Neural cell (in vitro differentiated cells): Measurements from ENCODE around the gene EML4. TPM values are rescaled to one million over a fixed set of nuclear protein-coding genes. Genes with fewer than 3 reads are reported as not detected.

ENCODE experiments used
- H2AFZ ChIP-seq: fragments of 200-600, 300-800 bp; sonication (generic), shearing (Covaris generic); 2 replicates; pipeline ENCODE4 v1.6.0; 2014; ENCODE audit warnings: low read depth, mild to moderate bottlenecking, antibody characterized with exemption, low read length, moderate library complexity
- H3F3A ChIP-seq: fragments of 200-600 bp; shearing (Covaris generic); 2 replicates; pipeline ENCODE4 v1.6.1; 2016; ENCODE audit warnings: mild to moderate bottlenecking, moderate library complexity, mixed read lengths, antibody characterized with exemption, low read length; ENCODE audit not compliant: insufficient read depth, poor library complexity, severe bottlenecking
- H3K27ac ChIP-seq: fragments of 200-600, 300-800 bp; sonication (generic), shearing (Covaris generic); 2 replicates; pipeline ENCODE4 v1.5.1; 2014; ENCODE audit warnings: mild to moderate bottlenecking, low read length, moderate library complexity
- H3K27me3 ChIP-seq: fragments of 300-800, 200-600 bp; sonication (generic), shearing (Covaris generic); 2 replicates; pipeline ENCODE4 v1.6.0; 2014; ENCODE audit warnings: mild to moderate bottlenecking, low read depth, low read length, moderate library complexity; ENCODE audit not compliant: insufficient read depth
- H3K36me3 ChIP-seq: fragments of 300-800, 200-600 bp; sonication (generic), shearing (Covaris generic); 2 replicates; pipeline ENCODE4 v1.5.1; 2014; ENCODE audit warnings: mild to moderate bottlenecking, antibody characterized with exemption, low read length, moderate library complexity; ENCODE audit not compliant: insufficient read depth
- H3K4me2 ChIP-seq: fragments of 300-800, 200-600 bp; sonication (generic), shearing (Covaris generic); 2 replicates; pipeline ENCODE4 v1.6.0; 2014; ENCODE audit warnings: mild to moderate bottlenecking, low read length
- H3K4me3 ChIP-seq: fragments of 300-800, 200-600 bp; sonication (generic), shearing (Covaris generic); 2 replicates; pipeline ENCODE4 v1.5.1; 2014; ENCODE audit warnings: mild to moderate bottlenecking, low read length, moderate library complexity
- H3K79me2 ChIP-seq: fragments of 200-600 bp; shearing (Covaris generic); replicated peaks from 2 replicates; pipeline ENCODE4 v1.6.0; 2014; ENCODE audit warnings: mild to moderate bottlenecking, low read length, moderate library complexity; ENCODE audit not compliant: insufficient read depth
- H3K9ac ChIP-seq: fragments of 300-800, 200-600 bp; sonication (generic), shearing (Covaris generic); 2 replicates; pipeline ENCODE4 v1.6.1; 2016; ENCODE audit warnings: mild to moderate bottlenecking, low read length, mixed read lengths
- H3K9me2 ChIP-seq: fragments of 200-600 bp; shearing (Covaris generic); 2 replicates; pipeline ENCODE4 v1.6.1; 2016; ENCODE audit warnings: mild to moderate bottlenecking, low read length, mixed read lengths; ENCODE audit not compliant: insufficient read depth
- H3K9me3 ChIP-seq: fragments of 200-600, 300-800 bp; sonication (generic), shearing (Covaris generic); 2 replicates; pipeline ENCODE4 v1.6.1; 2016; ENCODE audit warnings: mild to moderate bottlenecking, mixed run types, low read length, moderate library complexity, mixed read lengths
- H4K20me1 ChIP-seq: fragments of 200-600 bp; shearing (Covaris generic); 2 replicates; pipeline ENCODE4 v1.6.1; 2016; ENCODE audit warnings: mild to moderate bottlenecking, mixed run types; ENCODE audit not compliant: insufficient read depth
- CTCF ChIP-seq: fragments of 450-650 bp; IDR thresholded peaks from 2 replicates; pipeline ENCODE4 v1.5.1; 2014; ENCODE audit warnings: antibody characterized with exemption, mild to moderate bottlenecking, moderate library complexity; ENCODE audit not compliant: poor library complexity, severe bottlenecking
- EP300 ChIP-seq: fragments of 450-650 bp; conservative IDR thresholded peaks from 2 replicates; pipeline ENCODE4 v1.6.1; 2014; ENCODE audit warnings: antibody characterized with exemption, mild to moderate bottlenecking, moderate library complexity; ENCODE audit not compliant: poor library complexity, severe bottlenecking
- EZH2 ChIP-seq: fragments of 200-600, 300-800 bp; shearing (Covaris generic), sonication (generic); IDR thresholded peaks from 2 replicates; pipeline ENCODE4 v1.6.1; 2014; ENCODE audit warnings: antibody characterized with exemption, low read length, borderline replicate concordance, mild to moderate bottlenecking; ENCODE audit not compliant: insufficient read depth, poor library complexity, severe bottlenecking
- MXI1 ChIP-seq: fragments of 450-650 bp; conservative IDR thresholded peaks from 2 replicates; pipeline ENCODE4 v1.6.1; 2014; ENCODE audit warnings: antibody characterized with exemption, mild to moderate bottlenecking; ENCODE audit not compliant: poor library complexity, severe bottlenecking
- POLR2AphosphoS5 ChIP-seq: IDR thresholded peaks from 2 replicates; pipeline ENCODE4 v1.6.1; 2012
- RAD21 ChIP-seq: fragments of 450-650 bp; conservative IDR thresholded peaks from 2 replicates; pipeline ENCODE4 v1.6.1; 2014; ENCODE audit warnings: antibody characterized with exemption, mild to moderate bottlenecking, moderate library complexity
- SMC3 ChIP-seq: fragments of 450-650 bp; conservative IDR thresholded peaks from 2 replicates; pipeline ENCODE4 v1.6.1; 2014; ENCODE audit warnings: antibody characterized with exemption, mild to moderate bottlenecking, moderate library complexity; ENCODE audit not compliant: poor library complexity
- TAF1 ChIP-seq: IDR thresholded peaks from 2 replicates; pipeline ENCODE4 v1.6.1; 2012; ENCODE audit warnings: low read depth
- polyA plus RNA-seq: library from polyadenylated mRNA; depleted of rRNA; stranded (reverse); fragments of >200 nt; gene quantifications from 2 replicates; pipeline ENCODE4 v1.2.3, GENCODE V29; 2014
- TF ChIP-seq, protein P1 (sequence below): IDR thresholded peaks from 2 replicates; pipeline ENCODE4 v1.6.1; 2012; ENCODE audit warnings: borderline replicate concordance

The EML4 gene
- polyA plus RNA-seq, 1 donor from 2014 or later, result 33.9 TPM

DNA sequence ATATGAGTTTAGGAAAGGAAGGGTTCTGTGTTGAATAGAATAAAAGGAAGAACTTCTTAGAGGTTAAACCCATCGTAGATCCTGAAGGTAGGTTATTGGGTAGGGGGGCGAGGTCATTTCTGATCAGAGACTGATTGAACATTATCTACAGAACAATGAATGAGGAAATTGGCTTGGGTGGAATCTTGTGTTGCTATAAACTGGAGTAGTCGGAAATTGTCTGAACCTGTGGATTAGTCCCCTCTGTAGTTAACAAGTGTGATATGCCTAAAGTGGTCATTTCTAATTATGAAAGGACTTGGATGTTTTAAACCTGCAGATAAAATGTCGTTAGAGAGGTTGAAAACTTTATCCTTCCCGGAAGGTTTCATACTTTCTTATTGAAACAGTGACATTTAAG, 42.1 kb downstream of the EML4 start:
- Histone ChIP-seq H4K20me1 (no peaks in the 10 kb centered on the region), H3K9me3 (no peaks in the 10 kb centered on the region), H3K27me3 (no peaks in the 10 kb centered on the region), H3K36me3 (no peaks in the 10 kb centered on the region), H3K27ac (no peak overlapping the region), H3F3A (no peaks in the 10 kb centered on the region), H3K9ac (no peak overlapping the region), H3K79me2 (no peaks in the 10 kb centered on the region), H2AFZ (no peak overlapping the region), H3K9me2 (no peaks in the 10 kb centered on the region), H3K4me3 (no peak overlapping the region), H3K4me2 (no peak overlapping the region)
- no peak for TF ChIP-seq SMC3
- TF ChIP-seq EZH2, result no peak
- TF ChIP-seq, protein P1, sequence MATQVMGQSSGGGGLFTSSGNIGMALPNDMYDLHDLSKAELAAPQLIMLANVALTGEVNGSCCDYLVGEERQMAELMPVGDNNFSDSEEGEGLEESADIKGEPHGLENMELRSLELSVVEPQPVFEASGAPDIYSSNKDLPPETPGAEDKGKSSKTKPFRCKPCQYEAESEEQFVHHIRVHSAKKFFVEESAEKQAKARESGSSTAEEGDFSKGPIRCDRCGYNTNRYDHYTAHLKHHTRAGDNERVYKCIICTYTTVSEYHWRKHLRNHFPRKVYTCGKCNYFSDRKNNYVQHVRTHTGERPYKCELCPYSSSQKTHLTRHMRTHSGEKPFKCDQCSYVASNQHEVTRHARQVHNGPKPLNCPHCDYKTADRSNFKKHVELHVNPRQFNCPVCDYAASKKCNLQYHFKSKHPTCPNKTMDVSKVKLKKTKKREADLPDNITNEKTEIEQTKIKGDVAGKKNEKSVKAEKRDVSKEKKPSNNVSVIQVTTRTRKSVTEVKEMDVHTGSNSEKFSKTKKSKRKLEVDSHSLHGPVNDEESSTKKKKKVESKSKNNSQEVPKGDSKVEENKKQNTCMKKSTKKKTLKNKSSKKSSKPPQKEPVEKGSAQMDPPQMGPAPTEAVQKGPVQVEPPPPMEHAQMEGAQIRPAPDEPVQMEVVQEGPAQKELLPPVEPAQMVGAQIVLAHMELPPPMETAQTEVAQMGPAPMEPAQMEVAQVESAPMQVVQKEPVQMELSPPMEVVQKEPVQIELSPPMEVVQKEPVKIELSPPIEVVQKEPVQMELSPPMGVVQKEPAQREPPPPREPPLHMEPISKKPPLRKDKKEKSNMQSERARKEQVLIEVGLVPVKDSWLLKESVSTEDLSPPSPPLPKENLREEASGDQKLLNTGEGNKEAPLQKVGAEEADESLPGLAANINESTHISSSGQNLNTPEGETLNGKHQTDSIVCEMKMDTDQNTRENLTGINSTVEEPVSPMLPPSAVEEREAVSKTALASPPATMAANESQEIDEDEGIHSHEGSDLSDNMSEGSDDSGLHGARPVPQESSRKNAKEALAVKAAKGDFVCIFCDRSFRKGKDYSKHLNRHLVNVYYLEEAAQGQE, result no peak
- TF ChIP-seq TAF1, result no peak
- no peak for TF ChIP-seq EP300
- no peak for TF ChIP-seq CTCF
- no peak for TF ChIP-seq MXI1
- TF ChIP-seq POLR2AphosphoS5, result no peak
- no peak for TF ChIP-seq RAD21

DNA sequence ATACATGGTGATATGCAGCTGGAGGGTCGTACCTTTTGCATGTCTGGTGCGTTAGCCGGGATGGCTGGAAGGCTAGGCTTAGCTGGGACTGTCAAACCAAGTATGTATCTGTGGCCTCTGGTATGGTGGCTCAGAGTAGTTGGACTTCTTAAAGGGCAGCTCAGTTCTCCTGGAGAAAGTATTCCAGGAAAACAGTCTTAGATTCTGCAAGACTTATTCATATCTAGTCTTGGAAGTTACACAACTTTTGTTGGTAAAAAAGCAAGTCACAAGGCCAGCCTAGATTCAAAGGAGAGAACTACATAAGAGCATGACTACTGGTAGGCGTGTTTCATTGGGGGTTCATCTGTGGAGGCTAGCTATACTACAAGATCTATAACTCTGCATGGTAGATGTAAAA, 45.5 kb downstream of the EML4 start:
- Histone ChIP-seq H3F3A (no peaks in the 10 kb centered on the region), H3K27me3 (no peaks in the 10 kb centered on the region), H2AFZ (no peak overlapping the region), H3K9ac (no peak overlapping the region), H3K36me3 (no peaks in the 10 kb centered on the region), H3K27ac (no peak overlapping the region), H4K20me1 (no peaks in the 10 kb centered on the region), H3K4me2 (no peak overlapping the region), H3K9me3 (no peaks in the 10 kb centered on the region), H3K79me2 (peaks cover 3% of the 10 kb centered on the region), H3K9me2 (no peaks in the 10 kb centered on the region), H3K4me3 (no peak overlapping the region)
- TF ChIP-seq POLR2AphosphoS5 (no peak), EP300 (no peak), EZH2 (no peak), RAD21 (no peak), TAF1 (no peak)
